GM12874 (cell line): ENCODE results near the gene ADCY4.
A peak's percentile ranks its signal among the peaks of the same experiment; 100 is the strongest.

Experiments used
- CTCF ChIP-seq: IDR thresholded peaks from 2 replicates; pipeline ENCODE4 v1.5.1; 2011; ENCODE audit warnings: low read depth, mild to moderate bottlenecking, control low read depth, low read length, moderate library complexity; ENCODE audit not compliant: insufficient read depth

The ADCY4 gene

GRCh38 chr14:24285351-24285750 lies 49.5 kb downstream of the ADCY4 start:
- no peak for TF ChIP-seq CTCF

GRCh38 chr14:24284501-24285035 lies 50.3 kb downstream of the ADCY4 start:
- TF ChIP-seq CTCF = no peak

GRCh38 chr14:24283796-24284460 lies 50.9 kb downstream of the ADCY4 start:
- TF ChIP-seq CTCF = no peak

- TF ChIP-seq CTCF = no peak
Observed at GRCh38 chr14:24282736-24283135, 52.1 kb downstream of the ADCY4 start.

GRCh38 chr14:24281636-24282035 lies 53.2 kb downstream of the ADCY4 start:
- no peak for TF ChIP-seq CTCF

GRCh38 chr14:24280797-24281460 lies 53.9 kb downstream of the ADCY4 start:
- no peak for TF ChIP-seq CTCF

GRCh38 chr14:24279301-24280186 lies 55.3 kb downstream of the ADCY4 start:
- peak; percentile 46 for TF ChIP-seq CTCF
